GM19193 (cell line): ENCODE results near the gene TMEM63B.

Experiments
- POLR2A ChIP-seq: IDR thresholded peaks from 4 replicates; pipeline ENCODE4 v1.6.1; 2011; ENCODE audit not compliant: insufficient read depth, insufficient read length; ENCODE audit errors: extremely low read depth

TMEM63B gene

DNA sequence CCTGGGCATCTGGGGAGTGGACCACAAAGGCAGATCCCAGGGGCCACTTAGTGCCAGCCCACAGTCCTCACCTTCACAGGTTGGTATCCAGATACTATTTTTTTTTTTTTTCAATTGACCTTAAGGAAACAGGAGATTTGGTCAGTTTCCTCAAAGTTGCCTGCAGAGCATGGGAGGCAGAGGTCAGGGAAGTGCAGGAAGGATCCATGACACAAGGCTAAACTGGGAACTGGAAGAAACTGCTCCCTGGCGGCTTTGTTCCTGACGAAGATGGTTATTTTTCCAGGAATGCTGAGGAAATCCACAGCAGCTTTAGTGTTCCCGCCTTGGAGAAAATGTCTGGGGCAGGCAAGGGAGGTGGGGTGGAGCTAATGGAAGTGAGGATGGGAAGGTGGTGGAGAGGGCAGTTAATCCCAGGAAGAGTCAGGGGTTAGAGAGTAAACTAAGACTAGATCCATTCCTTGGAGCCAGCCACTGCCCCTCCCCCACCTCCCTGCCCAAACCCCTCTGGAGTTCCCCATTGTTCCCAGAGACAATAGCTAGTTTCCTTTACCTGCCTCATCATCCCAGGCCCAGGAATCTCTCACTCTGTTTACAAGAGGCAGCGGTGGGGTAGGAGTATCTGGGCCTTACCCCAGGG lies 75.1 kb downstream of the TMEM63B start:
- TF ChIP-seq POLR2A, result no peak

DNA sequence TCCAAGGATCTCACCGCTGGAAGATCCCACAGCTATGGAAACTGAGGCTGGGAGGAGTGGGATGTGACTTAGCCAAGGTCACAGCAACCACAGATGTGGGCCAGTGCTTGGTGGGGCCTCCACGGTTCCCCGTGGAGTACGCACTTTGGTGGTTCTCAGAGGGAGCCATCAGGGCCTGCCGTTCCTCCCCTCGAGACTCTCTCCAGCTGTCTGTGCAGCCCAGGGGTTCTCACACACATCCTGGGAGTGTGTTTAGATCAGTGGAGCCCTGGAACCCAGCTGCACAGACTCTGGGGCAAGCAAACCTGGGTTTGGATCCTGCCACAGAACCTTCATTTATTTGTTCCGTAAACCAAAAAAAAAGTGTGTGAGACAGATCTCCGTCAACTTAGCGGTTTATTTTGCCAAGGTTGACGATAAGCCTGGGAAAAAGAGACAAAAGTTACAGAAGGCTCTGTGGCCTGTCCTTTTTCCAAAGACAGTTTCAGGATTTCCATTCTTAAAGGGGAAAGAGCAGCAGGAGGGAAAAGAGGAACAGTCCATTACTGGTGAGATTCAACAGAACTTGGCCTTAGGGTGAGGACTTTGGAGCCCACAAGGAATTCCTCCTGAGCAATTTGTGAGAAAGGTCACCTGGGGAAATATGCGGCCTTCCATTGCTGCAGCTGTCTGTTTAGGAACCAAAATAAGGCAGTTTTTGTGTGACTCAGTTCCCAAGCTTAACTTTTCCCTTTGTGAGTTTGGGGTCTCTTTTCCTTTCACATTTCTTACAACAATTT lies 75.8 kb downstream of the TMEM63B start:
- no peak for TF ChIP-seq POLR2A

DNA sequence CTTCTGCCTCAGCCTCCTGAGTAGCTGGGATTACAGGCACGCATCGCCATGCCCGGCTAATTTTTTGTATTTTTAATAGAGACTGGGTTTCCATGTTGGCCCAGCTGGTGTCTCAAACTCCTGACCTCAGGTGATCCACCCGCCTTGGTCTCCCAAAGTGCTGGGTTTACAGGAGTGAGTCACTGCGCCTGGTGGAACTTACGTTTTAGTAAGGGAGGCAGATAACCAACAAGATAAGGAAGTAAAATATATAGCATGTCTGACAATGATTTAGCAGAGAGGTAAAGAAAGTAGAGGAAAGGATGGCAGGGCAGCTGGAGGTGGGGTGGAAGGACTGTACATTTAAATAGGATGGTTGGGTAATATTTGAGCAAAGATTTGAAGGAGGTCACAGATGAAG lies 76.6 kb downstream of the TMEM63B start:
- no peak for TF ChIP-seq POLR2A
